Superior temporal gyrus (tissue), 1 donor: ENCODE results near the gene PUS3.
"Not testable (repeated sequence)": the region's sequence is repeated elsewhere in the genome, so short reads cannot be mapped to it uniquely, and the experiment has no call there.

Source experiments
- DNase-seq: peaks from one replicate; pipeline ENCODE4 v3.0.0-alpha.2; 2016; ENCODE audit errors: extremely low spot score

PUS3 gene

GRCh38 chr11:125871391-125872137 lies 31.4 kb downstream of the PUS3 start:
- no peak for DNase-seq

GRCh38 chr11:125869521-125869920 lies 33.5 kb downstream of the PUS3 start:
- DNase-seq = no peak

- not testable (repeated sequence) for DNase-seq
Observed at GRCh38 chr11:125865354-125865753, 37.7 kb downstream of the PUS3 start.

GRCh38 chr11:125862786-125863185 lies 40.2 kb downstream of the PUS3 start:
- not testable (repeated sequence) for DNase-seq

GRCh38 chr11:125857670-125858069 lies 45.3 kb downstream of the PUS3 start:
- not testable (repeated sequence) for DNase-seq

- DNase-seq = no peak
Observed at GRCh38 chr11:125846188-125846587, 56.8 kb downstream of the PUS3 start.
